Measurements from ENCODE around the gene CAT.

- no peak for TF ChIP-seq POLR2AphosphoS5 (IDR thresholded peaks at IDR 0.05; ENCODE audit: borderline replicate concordance, low read depth, low read length)
- TF ChIP-seq EZH2 (IDR thresholded peaks at IDR 0.05), result no peak
Observed at GRCh38 chr11:34514597-34514996, 75.9 kb downstream of the CAT start.
